ENCODE results near the gene CCL4. TPM values are rescaled to one million over a fixed set of nuclear protein-coding genes. Genes with fewer than 3 reads are reported as not detected.
"Not testable (repeated sequence)": the region's sequence is repeated elsewhere in the genome, so short reads cannot be mapped to it uniquely, and the experiment has no call there.

Gene CCL4
- total and polyA plus RNA-seq, 2 donors from 2014 or later, result 3.9 to 5.1 TPM

GRCh38 chr17:36111068-36111490 lies 7.5 kb downstream of the CCL4 start:
- no peak for DNase-seq
- intact Hi-C loops (cut with DNase I), result no loop called here
- Histone ChIP-seq H3K36me3 (ENCODE audit: control insufficient read depth in 2 of 3, insufficient read depth in 3 of 3, low read length in 3 of 3) (no peaks in the 10 kb centered on the region), H3K27me3 (ENCODE audit: control insufficient read depth, insufficient read depth, low read length) (no peaks in the 10 kb centered on the region), H3K9ac (ENCODE audit: low read length in 3 of 3) (no peak overlapping the region), H3K9me3 (ENCODE audit: control insufficient read depth in 2 of 3, insufficient read depth in 1 of 3, low read length in 3 of 3) (no peaks in the 10 kb centered on the region), H3K27ac (ENCODE audit: low read depth in 2 of 2, low read length in 2 of 2) (no peak overlapping the region), H3K4me3 (ENCODE audit: low read length in 3 of 3) (no peak overlapping the region), H3K4me1 (ENCODE audit: control insufficient read depth in 2 of 3, insufficient read depth in 2 of 3, low read depth in 1 of 3, low read length in 3 of 3) (no peaks in the 10 kb centered on the region)
- no peak for FAIRE-seq
- no peak for TF ChIP-seq CTCF (IDR thresholded peaks at IDR 0.05; ENCODE audit: borderline replicate concordance, extremely low read depth, insufficient read depth)

GRCh38 chr17:36112572-36112971 lies 8.9 kb downstream of the CCL4 start:
- Histone ChIP-seq H3K9me3 (ENCODE audit: control insufficient read depth in 2 of 3, insufficient read depth in 1 of 3, low read length in 3 of 3) (no peaks in the 10 kb centered on the region), H3K4me1 (ENCODE audit: control insufficient read depth in 2 of 3, insufficient read depth in 2 of 3, low read depth in 1 of 3, low read length in 3 of 3) (no peaks in the 10 kb centered on the region), H3K4me3 (ENCODE audit: low read length in 3 of 3) (no peak overlapping the region), H3K27ac (ENCODE audit: low read depth in 2 of 2, low read length in 2 of 2) (no peak overlapping the region), H3K9ac (ENCODE audit: low read length in 3 of 3) (no peak overlapping the region), H3K27me3 (ENCODE audit: control insufficient read depth, insufficient read depth, low read length) (no peaks in the 10 kb centered on the region), H3K36me3 (ENCODE audit: control insufficient read depth in 2 of 3, insufficient read depth in 3 of 3, low read length in 3 of 3) (no peaks in the 10 kb centered on the region)
- no peak for TF ChIP-seq CTCF (IDR thresholded peaks at IDR 0.05; ENCODE audit: borderline replicate concordance, extremely low read depth, insufficient read depth)
- DNase-seq (no peak), FAIRE-seq (no peak)
- intact Hi-C loops (cut with DNase I), result no loop called here

- intact Hi-C loops (cut with DNase I); H3K9me3 ChIP-seq (ENCODE audit: control insufficient read depth in 2 of 3, insufficient read depth in 1 of 3, low read length in 3 of 3); DNase-seq; H3K36me3 ChIP-seq (ENCODE audit: control insufficient read depth in 2 of 3, insufficient read depth in 3 of 3, low read length in 3 of 3); H3K4me1 ChIP-seq (ENCODE audit: control insufficient read depth in 2 of 3, insufficient read depth in 2 of 3, low read depth in 1 of 3, low read length in 3 of 3); H3K9ac ChIP-seq (ENCODE audit: low read length in 3 of 3); H3K27me3 ChIP-seq (ENCODE audit: control insufficient read depth, insufficient read depth, low read length); FAIRE-seq; H3K4me3 ChIP-seq (ENCODE audit: low read length in 3 of 3); H3K27ac ChIP-seq (ENCODE audit: low read depth in 2 of 2, low read length in 2 of 2): not testable (repeated sequence)
Measured at GRCh38 chr17:36113131-36113530, 9.5 kb downstream of the CCL4 start.

GRCh38 chr17:36114971-36115648 lies 11.5 kb downstream of the CCL4 start:
- DNase-seq; H3K27me3 ChIP-seq (ENCODE audit: control insufficient read depth, insufficient read depth, low read length); H3K9me3 ChIP-seq (ENCODE audit: control insufficient read depth in 2 of 3, insufficient read depth in 1 of 3, low read length in 3 of 3); H3K4me3 ChIP-seq (ENCODE audit: low read length in 3 of 3); H3K9ac ChIP-seq (ENCODE audit: low read length in 3 of 3); FAIRE-seq; H3K4me1 ChIP-seq (ENCODE audit: control insufficient read depth in 2 of 3, insufficient read depth in 2 of 3, low read depth in 1 of 3, low read length in 3 of 3); intact Hi-C loops (cut with DNase I); H3K27ac ChIP-seq (ENCODE audit: low read depth in 2 of 2, low read length in 2 of 2); H3K36me3 ChIP-seq (ENCODE audit: control insufficient read depth in 2 of 3, insufficient read depth in 3 of 3, low read length in 3 of 3): not testable (repeated sequence)

GRCh38 chr17:36115649-36115977 lies 12.0 kb downstream of the CCL4 start:
- H3K9me3 ChIP-seq (ENCODE audit: control insufficient read depth in 2 of 3, insufficient read depth in 1 of 3, low read length in 3 of 3); H3K36me3 ChIP-seq (ENCODE audit: control insufficient read depth in 2 of 3, insufficient read depth in 3 of 3, low read length in 3 of 3); H3K4me1 ChIP-seq (ENCODE audit: control insufficient read depth in 2 of 3, insufficient read depth in 2 of 3, low read depth in 1 of 3, low read length in 3 of 3); DNase-seq; H3K9ac ChIP-seq (ENCODE audit: low read length in 3 of 3); H3K27ac ChIP-seq (ENCODE audit: low read depth in 2 of 2, low read length in 2 of 2); intact Hi-C loops (cut with DNase I); H3K4me3 ChIP-seq (ENCODE audit: low read length in 3 of 3); FAIRE-seq; H3K27me3 ChIP-seq (ENCODE audit: control insufficient read depth, insufficient read depth, low read length): not testable (repeated sequence)
